PC-3 (cell line): Measurements from ENCODE around the gene FAM53B.

ENCODE experiments used
- EZH2 ChIP-seq: fragments of 300-600 bp; sonication (generic); IDR thresholded peaks from one replicate; pipeline ENCODE4 v1.6.1; 2017; ENCODE audit warnings: antibody characterized with exemption, mild to moderate bottlenecking, low read length; ENCODE audit not compliant: unreplicated experiment
- EZH2phosphoT487 ChIP-seq: fragments of 300-600 bp; sonication (generic); IDR thresholded peaks from 2 replicates; pipeline ENCODE4 v1.6.1; 2018; ENCODE audit warnings: mild to moderate bottlenecking, antibody characterized with exemption, low read length, borderline replicate concordance

GRCh38 chr10:124596116-124596785 is 147.9 kb downstream of the FAM53B start:
- no peak for TF ChIP-seq EZH2
- no peak for TF ChIP-seq EZH2phosphoT487
